RWPE1 (cell line): Measurements from ENCODE around the gene UCHL3.

ENCODE experiments used
- CTCF ChIA-PET: fragments of 350-600 bp; sonication (Branson Sonifier 250); formaldehyde crosslinking; extraction: SDS; loops from one replicate; lab custom pipeline; 2021; lab: Yijun Ruan, JAX
- POLR2A ChIA-PET: fragments of 400-600 bp; formaldehyde crosslinking; extraction: SDS; loops from one replicate; lab custom pipeline; 2020; ENCODE audit warnings: antibody characterized with exemption; ENCODE audit not compliant: low non-redundant PET; lab: Yijun Ruan, JAX
- DNase-seq: peaks from one replicate; pipeline ENCODE4 v3.0.0; 2012; ENCODE audit warnings: low spot score
- H3K27ac ChIP-seq: fragments of 450-650 bp; 2 replicates; pipeline ENCODE4 v1.5.1; 2017
- CTCF ChIP-seq: fragments of 450-650 bp; conservative IDR thresholded peaks from 2 replicates; pipeline ENCODE4 v1.5.1; 2017; ENCODE audit warnings: low read depth, mild to moderate bottlenecking

The UCHL3 gene

GRCh38 chr13:75639454-75639853, 89.9 kb downstream of the UCHL3 start:
- no peak for TF ChIP-seq CTCF
- POLR2A ChIA-PET = no interaction called here
- CTCF ChIA-PET = no interaction called here
- DNase-seq = no peak
- no peak overlapping the region for H3K27ac ChIP-seq

GRCh38 chr13:75641026-75641425, 91.4 kb downstream of the UCHL3 start:
- ChIA-PET CTCF (no interaction called here), POLR2A (no interaction called here)
- DNase-seq = no peak
- no peak overlapping the region for H3K27ac ChIP-seq
- TF ChIP-seq CTCF = no peak

- CTCF ChIA-PET = no interaction called here
- POLR2A ChIA-PET = no interaction called here
- H3K27ac ChIP-seq = no peak overlapping the region
- DNase-seq = no peak
- TF ChIP-seq CTCF = no peak
Observed at GRCh38 chr13:75643182-75643581, 93.6 kb downstream of the UCHL3 start.

GRCh38 chr13:75643693-75644092, 94.1 kb downstream of the UCHL3 start:
- ChIA-PET CTCF (no interaction called here), POLR2A (no interaction called here)
- DNase-seq = no peak
- no peak overlapping the region for H3K27ac ChIP-seq
- TF ChIP-seq CTCF = no peak

GRCh38 chr13:75645141-75645540, 95.5 kb downstream of the UCHL3 start:
- POLR2A ChIA-PET = no interaction called here
- TF ChIP-seq CTCF = no peak
- no peak for DNase-seq
- CTCF ChIA-PET = interaction anchor here (0.6 kb wide), 1 partner anchor 1309 kb away, joined by 3 read pairs; no protein-coding TSS in a partner anchor
- no peak overlapping the region for H3K27ac ChIP-seq

GRCh38 chr13:75647126-75647784, 97.7 kb downstream of the UCHL3 start:
- no peak for TF ChIP-seq CTCF
- CTCF ChIA-PET = interaction anchor here (0.5 to 0.6 kb wide), 2 partner anchors 23 to 1355 kb away, joined by 3 read pairs; no protein-coding TSS in a partner anchor
- DNase-seq = no peak
- H3K27ac ChIP-seq = no peak overlapping the region
- POLR2A ChIA-PET = no interaction called here
